HG03045 (cell line): ENCODE results near the gene POLN.
"Not testable (repeated sequence)": the region's sequence is repeated elsewhere in the genome, so short reads cannot be mapped to it uniquely, and the experiment has no call there.

ENCODE experiments used
- ATAC-seq: cut with Tn5 transposase; IDR thresholded peaks from one replicate; pipeline ENCODE4 v1.9.1; 2021; ENCODE audit warnings: mild to moderate bottlenecking, moderate library complexity; ENCODE audit not compliant: unreplicated experiment

POLN gene

DNA sequence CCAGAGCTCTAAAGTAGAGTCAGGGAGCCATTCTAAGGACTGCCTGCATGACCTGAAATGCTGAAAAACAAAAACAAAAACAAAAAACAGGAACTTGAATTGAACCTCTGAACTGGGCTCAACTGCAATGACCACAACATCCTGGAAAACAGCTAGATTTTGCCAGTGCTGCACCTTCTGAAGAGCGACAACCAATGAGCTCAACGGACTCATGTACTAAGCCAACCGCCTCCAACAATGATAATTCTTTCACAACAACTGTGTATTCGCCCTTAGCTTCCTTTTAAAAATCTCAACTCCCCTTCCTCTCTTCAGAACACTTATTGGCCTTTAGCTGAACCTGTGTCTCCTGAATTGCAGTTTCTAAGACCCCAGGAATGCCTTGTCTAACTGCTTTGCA lies 69.8 kb downstream of the POLN start:
- no peak for ATAC-seq

DNA sequence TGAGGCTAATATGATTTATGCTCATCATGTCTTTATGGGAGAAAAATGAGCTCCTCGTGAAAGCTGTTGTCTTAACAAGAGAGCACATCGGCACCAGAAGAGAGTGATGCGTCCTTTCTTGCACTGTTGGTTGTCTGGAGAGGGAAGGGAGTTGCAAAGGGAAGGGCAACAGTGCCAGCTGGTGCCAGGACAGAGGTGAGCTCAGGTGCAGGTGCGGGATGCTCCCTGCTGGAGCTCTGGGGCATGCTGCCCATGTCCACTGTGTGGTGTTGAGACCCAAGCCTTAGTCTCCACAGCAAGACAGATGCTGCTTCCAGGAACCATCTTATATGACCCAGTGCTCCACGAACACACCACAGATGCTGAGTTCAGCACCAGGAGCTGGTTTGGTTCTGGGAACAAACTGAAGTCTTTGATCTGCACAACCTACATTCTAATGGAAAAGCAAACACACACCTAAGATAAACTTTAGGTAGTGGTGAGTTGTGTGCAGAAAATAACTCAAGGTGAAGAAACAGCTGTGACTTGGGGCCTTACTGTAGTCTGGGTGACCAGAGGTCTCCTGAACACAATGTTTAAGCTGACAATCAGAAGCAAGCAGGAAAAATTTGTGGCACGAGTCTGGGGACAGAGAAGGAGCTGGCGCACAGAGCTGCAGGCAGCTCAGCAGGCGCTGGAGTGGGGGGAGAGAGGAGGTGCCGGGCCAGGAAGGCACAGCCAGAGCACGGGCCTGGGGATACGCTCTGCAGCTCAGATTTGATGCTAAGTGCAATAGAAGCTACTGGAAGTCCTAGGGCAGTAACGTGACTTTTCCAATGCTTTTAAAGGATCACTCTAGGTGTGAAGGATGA lies 73.2 kb downstream of the POLN start:
- ATAC-seq: no peak

DNA sequence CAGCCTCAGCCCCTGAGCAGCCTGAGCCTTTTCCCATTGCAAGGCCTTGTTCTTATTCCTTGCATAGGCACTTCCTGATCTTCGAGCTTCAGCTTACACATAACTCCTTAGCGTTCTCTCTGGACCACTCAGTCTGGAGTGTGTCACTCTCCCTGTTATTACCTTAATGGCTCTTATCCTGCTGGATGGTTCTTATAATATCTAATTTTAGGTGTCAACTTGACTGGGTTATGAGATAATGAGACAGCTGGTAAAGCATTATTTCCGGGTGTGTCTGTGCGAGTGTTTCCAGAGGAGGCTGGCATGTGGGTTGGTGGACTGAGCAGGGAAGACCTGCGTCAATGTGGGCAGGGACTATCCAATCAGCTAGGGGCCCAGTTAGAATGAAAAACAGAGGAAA lies 75.7 kb downstream of the POLN start:
- ATAC-seq: no peak

DNA sequence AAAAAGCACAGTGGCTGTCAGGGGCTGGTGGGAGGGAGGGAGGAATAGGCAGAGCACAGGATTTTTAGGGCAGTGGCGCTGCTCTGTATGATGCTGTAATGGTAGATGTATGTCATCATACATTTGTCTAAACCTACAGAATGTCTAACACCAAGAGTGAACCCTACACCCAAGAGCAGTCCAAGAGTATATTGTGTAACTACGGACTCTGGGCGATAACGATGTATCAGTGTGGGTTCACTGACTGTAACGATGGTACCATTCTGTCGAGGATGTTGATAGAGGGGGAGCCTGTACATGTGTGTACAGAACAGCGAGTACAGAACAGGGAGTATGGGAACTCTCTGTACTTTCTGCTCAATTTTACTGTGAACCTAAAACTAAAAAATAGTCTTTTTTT lies 76.5 kb downstream of the POLN start:
- no peak for ATAC-seq

DNA sequence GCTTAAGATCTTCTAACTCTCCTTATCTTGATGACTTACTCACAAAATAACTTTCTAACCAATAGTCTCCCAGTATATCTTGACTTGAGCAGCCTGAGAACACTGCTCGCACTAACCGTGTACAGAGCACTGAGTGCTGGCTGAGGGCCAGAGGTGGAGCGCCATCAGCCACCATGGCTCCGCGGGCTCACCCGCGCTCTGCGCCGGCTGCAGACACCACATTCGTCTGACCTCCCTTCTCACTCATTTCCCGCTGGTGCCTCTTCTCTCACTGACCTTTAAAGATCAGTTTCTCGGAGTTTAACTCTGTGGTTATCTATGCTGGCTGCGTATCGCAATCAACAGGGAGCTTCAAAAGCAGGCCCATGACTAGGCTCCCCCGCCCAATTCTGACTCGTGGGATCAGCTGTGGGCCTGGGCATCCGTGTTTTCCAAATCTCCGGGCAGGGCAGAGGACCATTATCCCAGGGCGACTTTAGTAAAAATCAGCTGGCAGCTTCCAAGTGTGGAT lies 78.6 kb downstream of the POLN start:
- no peak for ATAC-seq

DNA sequence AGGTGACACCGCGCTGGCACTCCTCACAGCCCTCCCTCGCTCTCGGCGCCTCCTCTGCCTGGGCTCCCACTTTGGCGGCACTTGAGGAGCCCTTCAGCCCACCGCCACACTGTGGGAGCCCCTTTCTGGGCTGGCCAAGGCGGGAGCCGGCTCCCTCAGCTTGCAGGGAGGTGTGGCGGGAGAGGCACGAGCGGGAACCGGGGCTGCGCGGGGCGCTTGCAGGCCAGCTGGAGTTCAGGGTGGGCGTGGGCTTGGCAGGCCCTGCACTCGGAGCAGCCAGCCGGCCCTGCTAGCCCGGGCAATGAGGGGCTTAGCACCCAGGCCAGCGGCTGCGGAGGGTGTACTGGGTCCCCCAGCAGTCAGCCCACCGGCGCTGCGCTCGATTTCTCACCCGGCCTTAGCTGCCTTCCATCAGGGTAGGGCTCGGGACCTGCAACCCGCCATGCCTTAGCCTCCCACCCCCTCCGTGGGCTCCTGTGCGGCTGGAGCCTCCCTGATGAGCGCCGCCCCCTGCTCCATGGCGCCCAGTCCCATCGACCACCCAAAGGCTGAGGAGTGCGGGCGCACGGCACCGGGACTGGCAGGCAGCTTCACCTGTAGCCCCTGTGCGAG lies 80.7 kb downstream of the POLN start:
- ATAC-seq: not testable (repeated sequence)

DNA sequence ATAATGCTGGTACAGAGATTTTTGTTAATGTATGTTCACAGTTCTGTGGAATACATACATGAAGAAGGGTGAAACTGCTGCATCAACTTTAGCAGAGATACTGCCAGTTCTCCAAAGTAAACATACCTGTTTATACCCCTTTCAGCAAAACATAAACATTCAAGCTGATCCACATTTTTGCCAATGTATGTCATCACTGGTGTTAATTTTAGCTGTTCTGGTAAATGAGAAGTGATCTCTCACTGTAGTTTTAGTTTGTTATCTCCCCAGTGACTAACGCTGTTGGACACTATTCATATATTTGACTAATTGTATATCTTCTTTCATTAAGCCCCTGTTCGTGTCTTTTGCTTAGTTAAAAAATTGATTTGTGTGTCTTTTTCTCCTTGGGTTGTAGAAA lies 82.0 kb downstream of the POLN start:
- ATAC-seq: no peak

DNA sequence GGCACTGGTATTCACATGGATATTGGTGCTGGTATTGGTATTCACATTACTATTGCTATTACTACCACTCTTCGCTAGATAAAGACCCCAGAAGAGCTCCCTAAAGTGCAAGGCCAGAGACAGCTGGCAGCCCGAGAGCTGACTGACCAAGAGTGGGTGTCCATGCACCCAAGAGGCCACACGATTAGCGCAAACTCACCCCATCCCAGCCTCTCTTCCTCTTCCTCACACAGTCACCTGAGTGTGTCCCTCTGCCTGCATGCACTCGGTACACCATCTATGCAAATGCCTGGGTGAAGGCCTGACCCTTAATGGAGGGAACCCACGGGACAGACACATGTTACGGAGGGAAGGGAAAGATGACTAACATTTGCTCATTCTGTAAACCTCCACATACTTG lies 86.7 kb downstream of the POLN start:
- ATAC-seq: no peak

DNA sequence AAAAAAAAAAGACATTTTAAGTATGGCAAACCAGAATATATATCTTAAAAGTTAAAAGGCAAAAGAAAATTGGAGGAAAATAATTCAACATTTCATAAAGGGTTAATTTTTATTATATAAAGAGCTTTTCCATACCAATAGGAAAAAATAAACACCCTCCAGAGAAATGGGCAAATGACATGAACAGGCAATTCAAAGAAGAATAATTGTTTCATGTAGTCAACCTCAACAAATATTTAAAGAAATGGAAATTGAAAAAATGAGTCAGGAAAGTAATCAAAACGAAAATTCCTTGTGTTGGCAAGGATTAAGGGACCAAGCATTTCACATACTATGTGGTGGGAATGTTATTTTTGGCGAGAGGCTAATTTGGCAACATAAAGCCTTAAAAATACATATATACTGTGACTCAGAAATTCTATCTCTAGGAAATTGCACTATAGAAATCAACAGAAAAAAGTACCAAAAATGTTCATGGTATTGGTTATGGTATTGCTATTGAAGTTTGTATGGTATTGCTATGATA lies 87.6 kb downstream of the POLN start:
- no peak for ATAC-seq

DNA sequence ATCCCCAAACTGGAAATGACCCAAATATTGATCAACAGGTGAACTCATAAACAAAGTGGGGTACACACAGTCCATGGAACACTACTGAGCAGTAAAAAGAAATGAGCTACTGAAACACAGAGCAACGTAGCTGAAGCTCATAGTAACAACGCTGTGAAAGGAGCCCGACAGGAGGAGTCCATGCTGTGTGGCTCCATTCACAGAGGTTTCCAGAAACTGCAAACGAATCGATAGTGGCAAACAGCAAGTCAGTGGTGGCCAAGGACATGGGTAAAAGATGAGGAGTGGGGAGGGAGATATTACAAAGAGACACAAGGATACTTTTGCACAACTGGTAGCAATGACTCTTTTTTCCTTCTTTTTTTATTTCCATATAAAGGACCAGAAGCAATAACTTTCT lies 90.4 kb downstream of the POLN start:
- ATAC-seq: no peak

DNA sequence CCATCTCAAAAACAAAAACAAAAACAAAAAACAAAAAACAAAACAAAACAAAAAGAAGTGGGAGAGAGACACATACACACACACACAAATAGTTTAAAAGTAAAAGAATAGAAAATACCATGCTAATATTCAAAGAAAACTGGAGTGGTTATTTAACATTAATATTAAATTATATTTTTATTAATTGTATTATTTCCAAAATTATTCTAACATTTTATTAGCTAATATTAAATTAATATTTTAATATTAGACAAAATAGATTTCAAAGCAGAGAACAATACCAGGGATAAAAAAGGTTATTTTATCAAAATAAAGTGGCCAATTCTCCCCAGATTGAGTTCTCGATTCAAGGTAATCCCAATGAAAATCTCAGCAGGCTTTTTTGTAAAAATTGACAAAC lies 91.8 kb downstream of the POLN start:
- ATAC-seq: no peak

DNA sequence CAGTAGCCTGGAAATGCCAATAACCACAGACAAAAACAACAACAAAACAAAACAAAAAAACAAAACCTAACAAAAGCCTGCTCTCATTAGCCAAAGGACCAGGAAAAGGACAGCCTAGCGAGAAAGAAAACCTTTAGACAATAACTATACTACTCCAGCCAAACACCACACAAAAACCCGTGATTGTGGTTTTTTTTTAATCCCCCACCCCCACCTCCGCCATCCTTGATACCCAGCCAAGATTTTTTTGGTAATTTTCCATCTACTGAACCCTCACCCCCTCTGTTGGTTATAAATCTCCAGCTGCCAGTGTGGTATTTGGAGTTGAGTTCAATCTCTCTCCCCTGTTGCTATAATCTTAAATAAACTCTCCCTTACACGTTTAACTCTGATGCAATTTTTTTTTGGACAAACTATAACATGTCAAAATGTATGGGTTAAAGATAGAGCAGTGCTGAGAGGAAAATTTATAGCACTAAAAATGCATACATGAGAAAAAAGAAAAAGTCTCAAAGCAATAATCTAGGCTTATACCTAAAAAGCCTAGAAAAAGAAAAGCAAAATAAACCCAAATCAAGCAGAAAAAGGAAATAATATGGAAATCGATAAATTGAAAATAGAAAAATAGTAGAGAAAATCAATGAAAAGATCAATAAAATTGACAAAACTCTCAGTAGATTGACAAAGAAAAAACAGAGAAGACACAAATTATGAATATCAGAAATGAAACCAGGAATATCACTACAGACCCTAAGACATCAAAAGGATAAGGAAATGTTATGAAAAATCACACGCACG lies 99.1 kb downstream of the POLN start:
- ATAC-seq: no peak

DNA sequence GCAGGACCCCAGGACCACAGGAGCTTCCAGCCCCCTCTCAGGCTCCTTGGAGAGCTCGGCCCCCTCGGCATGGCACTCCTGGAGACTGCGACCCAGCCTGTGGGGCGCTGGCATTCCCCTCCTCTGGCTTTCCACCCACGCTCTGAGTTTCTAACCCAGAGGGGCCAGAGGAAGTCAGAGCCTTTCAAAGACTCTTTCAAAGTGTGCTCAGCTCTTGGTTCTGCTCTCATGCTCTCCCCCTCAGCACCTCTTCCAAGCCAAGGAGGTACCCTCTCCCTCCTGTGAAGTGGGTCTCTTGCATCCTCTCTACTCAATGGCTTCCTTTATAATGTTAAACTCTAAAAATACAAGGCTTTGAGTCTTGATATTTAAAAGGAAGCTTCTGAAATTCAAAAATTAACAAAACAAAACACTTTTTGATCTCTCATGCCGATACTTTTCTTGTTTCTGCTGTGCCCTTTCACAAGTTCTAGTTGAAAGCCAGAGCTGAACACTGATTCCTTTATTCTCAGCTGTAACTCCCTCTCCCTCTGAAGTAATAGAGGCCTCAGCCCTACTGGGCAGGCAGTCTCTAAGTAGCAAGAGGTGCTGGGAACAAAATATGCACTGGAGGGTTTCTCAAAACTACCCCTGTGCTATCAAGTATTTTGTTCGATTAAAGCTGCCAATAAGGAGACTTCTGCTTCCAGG lies 100.0 kb downstream of the POLN start:
- no peak for ATAC-seq

DNA sequence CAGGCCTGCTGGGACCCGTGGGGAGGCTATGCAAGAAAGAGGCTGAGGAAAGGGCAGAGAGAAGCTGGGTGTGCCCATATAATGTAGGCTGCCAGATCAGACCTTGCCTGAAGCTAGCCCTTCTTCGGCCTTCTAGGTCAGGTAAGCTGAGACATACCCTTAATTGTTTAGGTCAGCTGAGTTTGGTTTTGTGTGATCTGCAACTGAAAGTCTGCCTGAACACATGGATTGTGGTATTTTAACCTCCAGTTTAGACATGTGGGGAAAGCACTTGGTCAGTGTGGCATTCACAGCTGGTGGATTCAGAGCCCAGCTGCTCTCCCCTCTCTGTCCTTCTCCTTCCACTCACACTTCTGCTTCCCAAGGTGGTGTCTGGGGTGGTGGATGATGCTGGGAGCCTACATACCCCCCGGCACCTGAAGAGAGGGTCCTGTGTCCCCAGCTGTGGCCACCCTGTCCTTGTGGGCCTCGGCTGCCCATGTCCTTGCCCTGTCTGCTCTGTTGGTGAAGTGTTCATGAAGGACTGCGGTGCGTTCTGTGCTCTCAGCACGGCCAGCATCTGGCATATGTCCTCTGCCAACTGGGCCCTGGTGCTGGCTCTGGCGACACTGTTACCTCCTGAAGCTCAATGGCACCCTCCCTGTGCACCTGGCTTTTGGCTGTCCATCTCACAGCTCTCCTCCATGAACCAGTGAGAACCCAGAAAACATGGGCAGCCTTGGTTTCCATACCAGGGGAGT lies 100.7 kb downstream of the POLN start:
- ATAC-seq: no peak

DNA sequence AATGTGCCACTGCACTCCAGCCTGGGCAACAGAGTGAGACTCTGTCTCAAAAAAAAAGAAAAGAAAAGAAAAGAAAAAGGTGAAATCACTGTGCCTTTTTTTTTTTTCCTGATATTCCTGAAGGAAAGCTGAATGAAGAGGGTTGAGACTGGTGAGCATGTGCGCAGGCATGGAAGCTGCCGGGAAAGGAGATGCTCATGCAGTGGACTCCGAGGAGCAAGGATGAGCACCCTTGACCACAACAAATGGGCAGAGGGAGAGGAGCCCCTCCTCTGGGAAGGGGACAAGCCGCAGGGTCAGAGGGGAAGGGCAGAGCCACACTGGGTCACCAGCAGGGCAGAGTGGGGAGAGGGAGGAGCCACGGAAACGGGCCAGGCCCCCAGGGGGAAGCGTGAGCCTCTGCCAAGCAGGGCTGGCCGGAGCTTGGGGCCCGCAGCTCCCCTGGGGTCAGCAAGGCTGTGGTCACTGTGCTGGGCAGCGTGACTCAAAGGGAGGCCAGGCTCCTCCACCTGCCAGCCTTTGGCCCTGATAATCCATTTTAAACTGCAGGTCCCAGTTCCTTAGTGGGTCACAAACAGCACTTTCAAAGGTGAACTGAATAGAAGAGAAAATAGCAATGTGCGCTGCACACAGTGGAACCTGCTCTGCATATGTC lies 102.9 kb downstream of the POLN start:
- ATAC-seq: no peak

DNA sequence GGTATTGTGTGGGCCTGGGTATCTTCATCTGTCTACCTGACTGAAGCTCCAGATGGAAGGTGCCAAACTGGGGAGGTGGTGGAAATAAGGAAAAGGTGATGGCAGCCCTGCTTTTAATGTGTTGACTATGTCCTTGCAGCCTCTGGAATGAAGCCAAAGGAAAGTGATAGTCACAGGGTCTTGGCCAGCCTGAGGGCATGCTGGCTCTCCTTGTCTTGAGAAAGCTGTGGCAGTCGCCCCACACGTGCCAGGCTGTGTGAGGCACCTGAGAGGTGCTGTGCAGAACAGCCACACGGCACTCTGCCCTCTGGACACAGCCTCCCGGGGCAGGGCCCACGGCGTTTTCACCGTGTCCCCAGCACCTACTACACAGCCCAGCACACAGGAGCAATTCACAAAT lies 105.2 kb downstream of the POLN start:
- ATAC-seq: no peak

DNA sequence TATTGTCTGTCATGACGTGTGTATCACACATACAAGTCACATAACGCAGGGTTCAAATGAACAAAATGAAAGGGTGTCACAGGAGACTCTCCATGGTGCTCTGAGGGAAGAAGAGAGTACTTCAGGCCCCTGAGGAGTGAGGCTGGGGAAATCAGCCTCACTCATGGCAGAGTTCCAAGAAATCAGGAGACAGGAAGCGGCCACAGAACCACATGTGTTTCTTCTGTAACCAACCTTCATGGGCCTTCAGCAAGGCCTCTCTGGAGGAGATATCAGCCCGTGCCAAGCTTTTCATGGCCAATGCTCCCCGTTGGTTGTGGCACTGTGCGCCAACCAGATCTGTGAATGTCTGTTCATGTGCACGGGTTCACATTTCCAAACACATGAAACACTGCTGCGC lies 106.8 kb downstream of the POLN start:
- no peak for ATAC-seq

DNA sequence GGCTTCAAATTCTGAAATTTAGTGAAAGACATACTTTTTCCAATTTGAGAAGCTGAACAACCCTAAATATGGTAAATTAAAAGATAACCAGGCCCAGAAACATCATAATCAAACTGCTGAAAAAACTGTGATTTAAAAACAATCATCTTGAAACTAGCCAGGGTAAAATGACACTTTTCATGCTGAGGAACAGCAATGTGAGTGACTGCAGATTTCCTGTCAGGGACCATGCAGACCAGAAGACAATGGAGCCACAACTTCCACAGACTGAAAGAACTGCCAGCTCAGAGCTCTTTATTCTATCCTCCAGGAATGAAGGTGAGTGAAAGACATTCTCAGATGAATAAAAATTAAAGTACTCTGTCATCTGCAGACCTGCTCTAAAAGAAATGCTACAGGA lies 109.5 kb downstream of the POLN start:
- ATAC-seq: no peak

DNA sequence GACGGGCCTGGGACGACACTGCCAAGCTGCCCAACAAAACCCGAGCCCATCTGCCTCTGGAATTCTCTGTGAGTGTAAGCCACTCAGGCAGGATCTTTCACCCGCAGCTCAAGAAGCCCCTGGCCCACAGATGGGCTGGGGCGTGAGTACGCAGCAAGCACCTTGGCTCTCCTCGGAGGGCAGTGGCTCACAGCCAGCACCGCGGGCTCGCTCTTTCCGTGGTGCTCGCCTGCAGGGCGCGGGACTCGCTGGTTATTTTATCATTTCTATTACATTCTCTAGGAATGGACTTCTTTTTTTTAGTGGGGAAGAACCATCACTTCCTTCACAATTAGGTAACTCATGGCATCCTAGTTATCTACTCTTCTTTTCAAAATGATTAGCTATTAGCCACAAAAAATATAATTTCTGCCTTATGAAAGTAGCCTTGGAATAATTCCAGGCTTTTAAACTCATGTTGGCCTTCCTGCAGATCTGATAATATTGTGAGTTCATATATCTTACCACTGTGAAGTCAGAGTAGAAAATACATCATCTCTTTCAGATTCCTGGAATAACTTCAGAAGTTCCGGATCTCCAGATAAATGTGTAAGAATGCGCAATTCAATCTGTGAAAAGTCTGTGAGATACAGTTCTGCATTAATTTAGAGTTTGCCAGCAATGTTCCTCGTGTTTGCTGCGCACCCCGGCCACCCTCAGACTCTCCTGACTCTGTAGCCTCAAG lies 114.2 kb downstream of the POLN start:
- ATAC-seq: no peak
